Activated T-cell treated with anti-CD3 and anti-CD28 coated beads, Interleukin-2, amount 50 U/mL, for 4 hours (primary cell): ENCODE results near the gene HK3. TPM values are rescaled to one million over a fixed set of nuclear protein-coding genes. Genes with fewer than 3 reads are reported as not detected.

Source experiments
- ATAC-seq, 2 donors: fragments of 200-7000 bp; cut with Tn5 transposase; one replicate each; pipeline ENCODE4 v1.10.0; 2021
- DNase-seq: peaks from one replicate; pipeline ENCODE4 v3.0.0-alpha.2; 2020
- H3K27me3 Mint-ChIP-seq: one replicate; pipeline ENCODE4 v1.8.0; 2021; ENCODE audit warnings: low read depth, mixed read lengths
- H3K36me3 Mint-ChIP-seq: one replicate; pipeline ENCODE4 v1.8.0; 2022; ENCODE audit warnings: mixed read lengths; ENCODE audit not compliant: insufficient read depth
- H3K4me1 Mint-ChIP-seq: one replicate; pipeline ENCODE4 v1.8.0; 2021; ENCODE audit warnings: low read depth, mixed read lengths
- H3K4me3 Mint-ChIP-seq: one replicate; pipeline ENCODE4 v1.8.0; 2021; ENCODE audit warnings: mild to moderate bottlenecking, moderate library complexity, mixed read lengths
- H3K9me3 Mint-ChIP-seq: one replicate; pipeline ENCODE4 v1.8.0; 2021; ENCODE audit warnings: mixed read lengths
- total RNA-seq, 3 donors: library from RNA; stranded (reverse); gene quantifications; one replicate each; pipeline ENCODE4 v1.2.1, GENCODE V29; 2021

The HK3 gene
- total RNA-seq, 3 donors from 2014 or later: 0.19 to 0.61 TPM; not detected in 1

GRCh38 chr5:176847726-176848290, 51.3 kb downstream of the HK3 start:
- no peak for DNase-seq
- no peak for ATAC-seq
- Mint-ChIP-seq H3K36me3 (no peaks in the 10 kb centered on the region), H3K4me1 (no peaks in the 10 kb centered on the region), H3K4me3 (no peak overlapping the region), H3K27me3 (peaks cover 46% of the 10 kb centered on the region), H3K9me3 (no peaks in the 10 kb centered on the region)

GRCh38 chr5:176847148-176847547, 52.0 kb downstream of the HK3 start:
- DNase-seq (no peak), ATAC-seq (no peak)
- no peaks in the 10 kb centered on the region for H3K9me3 Mint-ChIP-seq
- H3K4me3 Mint-ChIP-seq: no peak overlapping the region
- no peaks in the 10 kb centered on the region for H3K4me1 Mint-ChIP-seq
- no peaks in the 10 kb centered on the region for H3K36me3 Mint-ChIP-seq
- peaks cover 46% of the 10 kb centered on the region for H3K27me3 Mint-ChIP-seq

- Mint-ChIP-seq H3K4me1 (no peaks in the 10 kb centered on the region), H3K36me3 (no peaks in the 10 kb centered on the region), H3K9me3 (no peaks in the 10 kb centered on the region), H3K4me3 (no peak overlapping the region), H3K27me3 (peaks cover 49% of the 10 kb centered on the region)
- DNase-seq: no peak
- ATAC-seq: peak; percentile 54 to 67
Observed at GRCh38 chr5:176846335-176847140, 52.6 kb downstream of the HK3 start.

- no peaks in the 10 kb centered on the region for H3K9me3 Mint-ChIP-seq
- H3K4me3 Mint-ChIP-seq: no peak overlapping the region
- DNase-seq (no peak), ATAC-seq (no peak)
- no peaks in the 10 kb centered on the region for H3K4me1 Mint-ChIP-seq
- H3K36me3 Mint-ChIP-seq: no peaks in the 10 kb centered on the region
- peaks cover 58% of the 10 kb centered on the region for H3K27me3 Mint-ChIP-seq
Observed at GRCh38 chr5:176845392-176845713, 53.8 kb downstream of the HK3 start.

- Mint-ChIP-seq H3K4me1 (no peaks in the 10 kb centered on the region), H3K36me3 (no peaks in the 10 kb centered on the region), H3K9me3 (no peaks in the 10 kb centered on the region), H3K4me3 (no peak overlapping the region), H3K27me3 (peaks cover 56% of the 10 kb centered on the region)
- DNase-seq (no peak), ATAC-seq (no peak)
Observed at GRCh38 chr5:176844706-176845391, 54.3 kb downstream of the HK3 start.

- Mint-ChIP-seq H3K4me1 (no peaks in the 10 kb centered on the region), H3K4me3 (no peak overlapping the region), H3K27me3 (peaks cover 53% of the 10 kb centered on the region), H3K9me3 (no peaks in the 10 kb centered on the region), H3K36me3 (no peaks in the 10 kb centered on the region)
- ATAC-seq: no peak
- no peak for DNase-seq
Observed at GRCh38 chr5:176844281-176844680, 54.9 kb downstream of the HK3 start.

- H3K27me3 Mint-ChIP-seq: peaks cover 47% of the 10 kb centered on the region
- no peaks in the 10 kb centered on the region for H3K4me1 Mint-ChIP-seq
Observed at GRCh38 chr5:176843673-176844072, 55.5 kb downstream of the HK3 start.

GRCh38 chr5:176837707-176838115, 61.4 kb downstream of the HK3 start:
- H3K4me3 Mint-ChIP-seq: no peak overlapping the region
- no peaks in the 10 kb centered on the region for H3K4me1 Mint-ChIP-seq
- H3K36me3 Mint-ChIP-seq: no peaks in the 10 kb centered on the region
- ATAC-seq (peak; percentile 80 to 89), DNase-seq (peak; percentile 38)
- H3K9me3 Mint-ChIP-seq: no peaks in the 10 kb centered on the region
- peaks cover 54% of the 10 kb centered on the region for H3K27me3 Mint-ChIP-seq

More at GRCh38 chr5:176843673-176844072, 55.5 kb downstream of the HK3 start:
- no peak overlapping the region for H3K4me3 Mint-ChIP-seq
- H3K9me3 Mint-ChIP-seq: no peaks in the 10 kb centered on the region
- H3K36me3 Mint-ChIP-seq: no peaks in the 10 kb centered on the region
- no peak for ATAC-seq
- DNase-seq: no peak

- DNase-seq: no peak
Observed at GRCh38 chr5:176836811-176837706, 62.1 kb downstream of the HK3 start.

GRCh38 chr5:176835918-176836317, 63.2 kb downstream of the HK3 start:
- DNase-seq: no peak
- Mint-ChIP-seq H3K36me3 (no peaks in the 10 kb centered on the region), H3K4me3 (no peak overlapping the region)

More at GRCh38 chr5:176836811-176837706, 62.1 kb downstream of the HK3 start:
- Mint-ChIP-seq H3K36me3 (no peaks in the 10 kb centered on the region), H3K27me3 (peaks cover 59% of the 10 kb centered on the region), H3K4me3 (no peak overlapping the region), H3K9me3 (no peaks in the 10 kb centered on the region), H3K4me1 (no peaks in the 10 kb centered on the region)
- ATAC-seq: no peak

GRCh38 chr5:176833286-176833685, 65.9 kb downstream of the HK3 start:
- Mint-ChIP-seq H3K9me3 (no peaks in the 10 kb centered on the region), H3K36me3 (no peaks in the 10 kb centered on the region), H3K27me3 (peaks cover 50% of the 10 kb centered on the region), H3K4me3 (no peak overlapping the region), H3K4me1 (no peaks in the 10 kb centered on the region)
- ATAC-seq (no peak), DNase-seq (no peak)

More at GRCh38 chr5:176835918-176836317, 63.2 kb downstream of the HK3 start:
- Mint-ChIP-seq H3K27me3 (peaks cover 52% of the 10 kb centered on the region), H3K4me1 (no peaks in the 10 kb centered on the region), H3K9me3 (no peaks in the 10 kb centered on the region)
- ATAC-seq: no peak

GRCh38 chr5:176832162-176832561, 67.0 kb downstream of the HK3 start:
- no peaks in the 10 kb centered on the region for H3K36me3 Mint-ChIP-seq
- no peak overlapping the region for H3K4me3 Mint-ChIP-seq
- H3K9me3 Mint-ChIP-seq: no peaks in the 10 kb centered on the region
- DNase-seq (no peak), ATAC-seq (no peak)
- H3K4me1 Mint-ChIP-seq: no peaks in the 10 kb centered on the region
- peaks cover 47% of the 10 kb centered on the region for H3K27me3 Mint-ChIP-seq

GRCh38 chr5:176831425-176831824, 67.7 kb downstream of the HK3 start:
- no peaks in the 10 kb centered on the region for H3K4me1 Mint-ChIP-seq
- H3K27me3 Mint-ChIP-seq: peaks cover 48% of the 10 kb centered on the region
- no peaks in the 10 kb centered on the region for H3K9me3 Mint-ChIP-seq
- no peak overlapping the region for H3K4me3 Mint-ChIP-seq
- ATAC-seq (no peak), DNase-seq (no peak)
- no peaks in the 10 kb centered on the region for H3K36me3 Mint-ChIP-seq

GRCh38 chr5:176830995-176831423, 68.1 kb downstream of the HK3 start:
- DNase-seq (no peak), ATAC-seq (no peak)
- no peak overlapping the region for H3K4me3 Mint-ChIP-seq
- no peaks in the 10 kb centered on the region for H3K9me3 Mint-ChIP-seq
- no peaks in the 10 kb centered on the region for H3K4me1 Mint-ChIP-seq
- H3K27me3 Mint-ChIP-seq: peaks cover 44% of the 10 kb centered on the region
- H3K36me3 Mint-ChIP-seq: no peaks in the 10 kb centered on the region
